Smooth muscle cell (in vitro differentiated cells): Measurements from ENCODE around the gene MUL1. TPM values are rescaled to one million over a fixed set of nuclear protein-coding genes. Genes with fewer than 3 reads are reported as not detected.

Experiments
- polyA plus RNA-seq: library from polyadenylated mRNA; unstranded; fragments of >200 nt; fragmentation: Nextera tagmentation; extraction: Ambion mirVana; gene quantifications from 2 replicates; pipeline ENCODE4 v1.2.1, GENCODE V29; 2016
- total RNA-seq: library from RNA; depleted of rRNA; stranded (reverse); fragments of >200 nt; gene quantifications from 2 replicates; pipeline ENCODE4 v1.2.3, GENCODE V29; 2014

MUL1 gene
- total and polyA plus RNA-seq, 2 experiments from 2014 or later, result 38.7 to 42.4 TPM

Other genes starting within 250 kb of the MUL1 start
- gene VWA5B1, start 217.3 kb downstream of the MUL1 start, total RNA-seq, result not detected in 2 replicates
- gene VWA5B1, start 217.3 kb downstream of the MUL1 start, polyA plus RNA-seq, result not detected in 2 replicates
- gene CAMK2N1, start 21.9 kb downstream of the MUL1 start, total RNA-seq, result 13.2 and 15.9 TPM in 2 replicates
- 11.0 TPM in 2 replicates for gene CAMK2N1, start 21.9 kb downstream of the MUL1 start, polyA plus RNA-seq
- gene FAM43B, start 44.4 kb upstream of the MUL1 start, total RNA-seq, result 0.90 and 1.2 TPM in 2 replicates
- 2.7 and 3.4 TPM in 2 replicates for gene FAM43B, start 44.4 kb upstream of the MUL1 start, polyA plus RNA-seq
- 0.58 TPM in 1 of 2 replicates, not detected in the other for gene CDA, start 80.9 kb upstream of the MUL1 start, total RNA-seq
- 0.78 and 2.7 TPM in 2 replicates for gene CDA, start 80.9 kb upstream of the MUL1 start, polyA plus RNA-seq
- gene PINK1, start 125.3 kb upstream of the MUL1 start, total RNA-seq, result 23.6 and 28.8 TPM in 2 replicates
- 57.7 and 63.3 TPM in 2 replicates for gene PINK1, start 125.3 kb upstream of the MUL1 start, polyA plus RNA-seq
- 267 and 312 TPM in 2 replicates for gene DDOST, start 153.2 kb upstream of the MUL1 start, total RNA-seq
- 353 and 439 TPM in 2 replicates for gene DDOST, start 153.2 kb upstream of the MUL1 start, polyA plus RNA-seq
- 0.13 and 0.99 TPM in 2 replicates for gene KIF17, start 209.9 kb upstream of the MUL1 start, total RNA-seq
- 1.9 and 2.2 TPM in 2 replicates for gene KIF17, start 209.9 kb upstream of the MUL1 start, polyA plus RNA-seq
- 0.18 and 0.63 TPM in 2 replicates for gene SH2D5, start 224.6 kb upstream of the MUL1 start, total RNA-seq
- gene SH2D5, start 224.6 kb upstream of the MUL1 start, polyA plus RNA-seq, result 0.82 TPM in 1 of 2 replicates, not detected in the other